HepG2 (cell line): ENCODE results near the gene DDN. TPM values are rescaled to one million over a fixed set of nuclear protein-coding genes. Genes with fewer than 3 reads are reported as not detected.

ENCODE experiments used
- CBX5 ChIP-seq: sonication (generic); formaldehyde crosslinking; IDR thresholded peaks from 2 replicates; pipeline ENCODE4 v1.4.0; 2020; ENCODE audit warnings: missing genetic modification reagents, borderline replicate concordance
- FOSL2 ChIP-seq: sonication (generic); formaldehyde crosslinking; IDR thresholded peaks from 2 replicates; pipeline ENCODE4 v1.4.0; 2020; ENCODE audit warnings: missing genetic modification reagents
- HDAC1 ChIP-seq: sonication (generic); formaldehyde crosslinking; IDR thresholded peaks from 2 replicates; pipeline ENCODE4 v1.5.1; 2020; ENCODE audit warnings: mild to moderate bottlenecking, missing genetic modification reagents
- KMT2A ChIP-seq: sonication (generic); formaldehyde crosslinking; IDR thresholded peaks from 2 replicates; pipeline ENCODE4 v1.4.0; 2020; ENCODE audit warnings: missing genetic modification reagents
- NCOR1 ChIP-seq: fragments of 200-600 bp; sonication (generic); IDR thresholded peaks from 2 replicates; pipeline ENCODE4 v1.7.0; 2017; ENCODE audit warnings: antibody characterized with exemption, low read length, borderline replicate concordance
- NFIB ChIP-seq: sonication (generic); formaldehyde crosslinking; IDR thresholded peaks from 2 replicates; pipeline ENCODE4 v1.9.0; 2021; ENCODE audit warnings: missing genetic modification reagents, mild to moderate bottlenecking, borderline replicate concordance
- ZBTB21 ChIP-seq: sonication (generic); formaldehyde crosslinking; IDR thresholded peaks from 2 replicates; pipeline ENCODE4 v1.4.0; 2020; ENCODE audit warnings: missing genetic modification reagents
- ZNF510 ChIP-seq: sonication (generic); formaldehyde crosslinking; IDR thresholded peaks from 2 replicates; pipeline ENCODE4 v1.4.0; 2020; ENCODE audit warnings: low read depth, mild to moderate bottlenecking, missing genetic modification reagents
- ZNF615 ChIP-seq: sonication (generic); formaldehyde crosslinking; IDR thresholded peaks from 2 replicates; pipeline ENCODE4 v1.5.0; 2020; ENCODE audit warnings: mild to moderate bottlenecking, missing genetic modification reagents, borderline replicate concordance
- ZNF777 ChIP-seq: sonication (generic); formaldehyde crosslinking; IDR thresholded peaks from 2 replicates; pipeline ENCODE4 v1.4.0; 2020; ENCODE audit warnings: missing genetic modification reagents
- polyA plus RNA-seq, 8 experiments: library from polyadenylated mRNA; depleted of rRNA in 3 of 8; stranded (reverse) in 7 of 8; unstranded in 1 of 8; fragments of >200 nt; fragmentation: Illumina TruSeq in 4 of 8; extraction: Trizol in 4 of 8; gene quantifications; 2 replicates each; pipeline versions ENCODE4 v1.2.1 to v1.2.3, GENCODE V29; 2011 to 2016; ENCODE audit warnings: low read depth in 4 of 8, missing spikeins in 1 of 8, mixed read lengths in 1 of 8; ENCODE audit not compliant: insufficient read depth in 1 of 8
- total RNA-seq, 5 experiments: library from RNA; depleted of rRNA; stranded (reverse); fragments of >200 nt; fragmentation: Illumina TruSeq; extraction: Trizol; gene quantifications; 2 replicates each; pipeline ENCODE4 v1.2.3, GENCODE V29; 2016; ENCODE audit warnings: low read depth in 1 of 5
- TF ChIP-seq, protein P1 (sequence below): sonication (generic); formaldehyde crosslinking; IDR thresholded peaks from 2 replicates; pipeline ENCODE4 v1.4.0; 2020; ENCODE audit warnings: mild to moderate bottlenecking, missing genetic modification reagents
- TF ChIP-seq, protein P2 (sequence below): IDR thresholded peaks from 2 replicates; pipeline ENCODE4 v1.6.1; 2016; ENCODE audit warnings: missing compliant biosample characterization, missing genetic modification reagents, borderline replicate concordance
- TF ChIP-seq, protein P3 (sequence below): fragments of 450-650 bp; IDR thresholded peaks from 2 replicates; pipeline ENCODE4 v1.6.1; 2016
- TF ChIP-seq, protein P4 (sequence below): sonication (generic); IDR thresholded peaks from 2 replicates; pipeline ENCODE4 v1.6.1; 2016; ENCODE audit warnings: low read depth, borderline replicate concordance
- TF ChIP-seq, protein P5 (sequence below): IDR thresholded peaks from 2 replicates; pipeline ENCODE4 v1.6.1; 2012; ENCODE audit warnings: low read depth, low read length, improper control_type of control experiment
- TF ChIP-seq, protein P6 (sequence below): sonication (generic); formaldehyde crosslinking; IDR thresholded peaks from 2 replicates; pipeline ENCODE4 v1.4.0; 2020; ENCODE audit warnings: missing genetic modification reagents
- TF ChIP-seq, protein P7 (sequence below): IDR thresholded peaks from 2 replicates; pipeline ENCODE4 v1.6.1; 2016; ENCODE audit warnings: low read depth, control low read depth

Gene DDN
- total and polyA plus RNA-seq, 2 of the 13 experiments (the other 11 are each of a cell fraction or from before 2014, with no cell fraction given): 0.24 to 0.53 TPM

DNA sequence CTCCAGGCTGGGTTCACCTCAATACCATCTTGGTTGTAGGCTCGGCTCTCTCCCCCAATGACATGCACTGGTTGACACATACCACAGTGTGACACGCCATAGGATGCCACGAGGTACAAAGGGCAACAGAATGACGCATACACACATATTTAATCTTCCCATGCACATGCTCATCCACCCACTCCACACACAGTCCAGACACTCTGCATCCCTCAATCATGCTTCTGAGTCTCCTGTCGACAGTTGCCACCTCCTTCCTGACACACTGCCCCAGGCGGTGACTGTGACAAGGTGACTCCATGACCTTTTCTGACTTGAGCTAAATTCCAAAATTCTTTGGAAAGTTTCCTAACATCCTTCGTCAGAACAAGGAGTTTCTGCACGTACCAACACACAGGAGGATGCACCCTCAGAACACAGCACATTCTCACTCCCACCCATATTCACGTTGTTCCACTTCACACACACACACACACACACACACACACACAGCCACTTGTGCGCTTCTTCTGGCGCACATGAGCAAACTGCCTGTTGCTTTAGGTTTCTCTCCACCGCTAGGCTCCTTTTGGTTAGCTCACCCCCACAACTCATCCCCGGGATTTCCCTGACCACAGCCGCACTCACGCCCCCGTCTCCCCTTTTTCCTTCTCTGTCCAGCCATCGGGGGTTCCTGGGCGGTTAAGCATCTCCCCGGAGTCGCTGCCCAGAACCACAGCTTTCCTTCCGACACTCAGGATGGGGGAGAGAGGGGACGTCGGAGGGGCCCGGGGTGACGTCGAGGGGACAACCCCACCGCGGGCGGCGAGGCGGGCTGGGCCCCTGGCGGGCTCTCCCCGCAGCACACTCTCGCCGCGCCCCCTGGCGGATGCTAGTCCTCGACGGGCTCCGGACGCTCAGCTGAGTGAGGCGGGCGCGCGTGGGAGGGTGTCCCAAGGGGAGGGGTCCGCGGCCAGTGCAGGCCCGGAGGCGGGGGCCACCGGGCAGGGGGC, 21.6 kb downstream of the DDN start (continued):
- TF ChIP-seq, protein P1, sequence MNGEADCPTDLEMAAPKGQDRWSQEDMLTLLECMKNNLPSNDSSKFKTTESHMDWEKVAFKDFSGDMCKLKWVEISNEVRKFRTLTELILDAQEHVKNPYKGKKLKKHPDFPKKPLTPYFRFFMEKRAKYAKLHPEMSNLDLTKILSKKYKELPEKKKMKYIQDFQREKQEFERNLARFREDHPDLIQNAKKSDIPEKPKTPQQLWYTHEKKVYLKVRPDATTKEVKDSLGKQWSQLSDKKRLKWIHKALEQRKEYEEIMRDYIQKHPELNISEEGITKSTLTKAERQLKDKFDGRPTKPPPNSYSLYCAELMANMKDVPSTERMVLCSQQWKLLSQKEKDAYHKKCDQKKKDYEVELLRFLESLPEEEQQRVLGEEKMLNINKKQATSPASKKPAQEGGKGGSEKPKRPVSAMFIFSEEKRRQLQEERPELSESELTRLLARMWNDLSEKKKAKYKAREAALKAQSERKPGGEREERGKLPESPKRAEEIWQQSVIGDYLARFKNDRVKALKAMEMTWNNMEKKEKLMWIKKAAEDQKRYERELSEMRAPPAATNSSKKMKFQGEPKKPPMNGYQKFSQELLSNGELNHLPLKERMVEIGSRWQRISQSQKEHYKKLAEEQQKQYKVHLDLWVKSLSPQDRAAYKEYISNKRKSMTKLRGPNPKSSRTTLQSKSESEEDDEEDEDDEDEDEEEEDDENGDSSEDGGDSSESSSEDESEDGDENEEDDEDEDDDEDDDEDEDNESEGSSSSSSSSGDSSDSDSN: peak; percentile 12; the same call in 1 of the 2 replicates
- no peak for TF ChIP-seq NFIB (CRISPR knock-in tag)
- TF ChIP-seq, protein P2, sequence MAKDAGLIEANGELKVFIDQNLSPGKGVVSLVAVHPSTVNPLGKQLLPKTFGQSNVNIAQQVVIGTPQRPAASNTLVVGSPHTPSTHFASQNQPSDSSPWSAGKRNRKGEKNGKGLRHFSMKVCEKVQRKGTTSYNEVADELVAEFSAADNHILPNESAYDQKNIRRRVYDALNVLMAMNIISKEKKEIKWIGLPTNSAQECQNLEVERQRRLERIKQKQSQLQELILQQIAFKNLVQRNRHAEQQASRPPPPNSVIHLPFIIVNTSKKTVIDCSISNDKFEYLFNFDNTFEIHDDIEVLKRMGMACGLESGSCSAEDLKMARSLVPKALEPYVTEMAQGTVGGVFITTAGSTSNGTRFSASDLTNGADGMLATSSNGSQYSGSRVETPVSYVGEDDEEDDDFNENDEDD (CRISPR knock-in tag): peak; percentile 42; the same call in 1 of the 2 replicates
- TF ChIP-seq KMT2A: 0 out of 2 replicates have a peak, but pooled peaks have one; percentile 27
- TF ChIP-seq, protein P3, sequence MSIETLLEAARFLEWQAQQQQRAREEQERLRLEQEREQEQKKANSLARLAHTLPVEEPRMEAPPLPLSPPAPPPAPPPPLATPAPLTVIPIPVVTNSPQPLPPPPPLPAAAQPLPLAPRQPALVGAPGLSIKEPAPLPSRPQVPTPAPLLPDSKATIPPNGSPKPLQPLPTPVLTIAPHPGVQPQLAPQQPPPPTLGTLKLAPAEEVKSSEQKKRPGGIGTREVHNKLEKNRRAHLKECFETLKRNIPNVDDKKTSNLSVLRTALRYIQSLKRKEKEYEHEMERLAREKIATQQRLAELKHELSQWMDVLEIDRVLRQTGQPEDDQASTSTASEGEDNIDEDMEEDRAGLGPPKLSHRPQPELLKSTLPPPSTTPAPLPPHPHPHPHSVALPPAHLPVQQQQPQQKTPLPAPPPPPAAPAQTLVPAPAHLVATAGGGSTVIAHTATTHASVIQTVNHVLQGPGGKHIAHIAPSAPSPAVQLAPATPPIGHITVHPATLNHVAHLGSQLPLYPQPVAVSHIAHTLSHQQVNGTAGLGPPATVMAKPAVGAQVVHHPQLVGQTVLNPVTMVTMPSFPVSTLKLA: peak; percentile 48; the same call in 1 of the 2 replicates
- TF ChIP-seq ZNF615: no peak
- no peak for TF ChIP-seq HDAC1 (CRISPR knock-in tag)
- TF ChIP-seq NCOR1: no peak
- TF ChIP-seq, protein P4, sequence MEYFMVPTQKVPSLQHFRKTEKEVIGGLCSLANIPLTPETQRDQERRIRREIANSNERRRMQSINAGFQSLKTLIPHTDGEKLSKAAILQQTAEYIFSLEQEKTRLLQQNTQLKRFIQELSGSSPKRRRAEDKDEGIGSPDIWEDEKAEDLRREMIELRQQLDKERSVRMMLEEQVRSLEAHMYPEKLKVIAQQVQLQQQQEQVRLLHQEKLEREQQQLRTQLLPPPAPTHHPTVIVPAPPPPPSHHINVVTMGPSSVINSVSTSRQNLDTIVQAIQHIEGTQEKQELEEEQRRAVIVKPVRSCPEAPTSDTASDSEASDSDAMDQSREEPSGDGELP: peak; percentile 17; the same call in 1 of the 2 replicates
- TF ChIP-seq CBX5 (CRISPR knock-in tag): no peak
- TF ChIP-seq ZNF777: peak; percentile 98
- TF ChIP-seq ZNF510: no peak
- TF ChIP-seq ZBTB21 (CRISPR knock-in tag): peak; percentile 39; the same call in 1 of the 2 replicates
- TF ChIP-seq, protein P5, sequence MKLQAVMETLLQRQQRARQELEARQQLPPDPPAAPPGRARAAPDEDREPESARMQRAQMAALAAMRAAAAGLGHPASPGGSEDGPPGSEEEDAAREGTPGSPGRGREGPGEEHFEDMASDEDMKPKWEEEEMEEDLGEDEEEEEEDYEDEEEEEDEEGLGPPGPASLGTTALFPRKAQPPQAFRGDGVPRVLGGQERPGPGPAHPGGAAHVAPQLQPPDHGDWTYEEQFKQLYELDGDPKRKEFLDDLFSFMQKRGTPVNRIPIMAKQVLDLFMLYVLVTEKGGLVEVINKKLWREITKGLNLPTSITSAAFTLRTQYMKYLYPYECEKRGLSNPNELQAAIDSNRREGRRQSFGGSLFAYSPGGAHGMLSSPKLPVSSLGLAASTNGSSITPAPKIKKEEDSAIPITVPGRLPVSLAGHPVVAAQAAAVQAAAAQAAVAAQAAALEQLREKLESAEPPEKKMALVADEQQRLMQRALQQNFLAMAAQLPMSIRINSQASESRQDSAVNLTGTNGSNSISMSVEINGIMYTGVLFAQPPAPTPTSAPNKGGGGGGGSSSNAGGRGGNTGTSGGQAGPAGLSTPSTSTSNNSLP: no peak
- peak; percentile 81 for TF ChIP-seq FOSL2 (CRISPR knock-in tag)
- TF ChIP-seq, protein P6, sequence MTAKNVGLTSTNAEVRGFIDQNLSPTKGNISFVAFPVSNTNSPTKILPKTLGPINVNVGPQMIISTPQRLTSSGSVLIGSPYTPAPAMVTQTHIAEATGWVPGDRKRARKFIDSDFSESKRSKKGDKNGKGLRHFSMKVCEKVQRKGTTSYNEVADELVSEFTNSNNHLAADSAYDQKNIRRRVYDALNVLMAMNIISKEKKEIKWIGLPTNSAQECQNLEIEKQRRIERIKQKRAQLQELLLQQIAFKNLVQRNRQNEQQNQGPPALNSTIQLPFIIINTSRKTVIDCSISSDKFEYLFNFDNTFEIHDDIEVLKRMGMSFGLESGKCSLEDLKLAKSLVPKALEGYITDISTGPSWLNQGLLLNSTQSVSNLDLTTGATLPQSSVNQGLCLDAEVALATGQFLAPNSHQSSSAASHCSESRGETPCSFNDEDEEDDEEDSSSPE (CRISPR knock-in tag): 0 out of 2 replicates have a peak, but pooled peaks have one; percentile 24
- TF ChIP-seq, protein P7, sequence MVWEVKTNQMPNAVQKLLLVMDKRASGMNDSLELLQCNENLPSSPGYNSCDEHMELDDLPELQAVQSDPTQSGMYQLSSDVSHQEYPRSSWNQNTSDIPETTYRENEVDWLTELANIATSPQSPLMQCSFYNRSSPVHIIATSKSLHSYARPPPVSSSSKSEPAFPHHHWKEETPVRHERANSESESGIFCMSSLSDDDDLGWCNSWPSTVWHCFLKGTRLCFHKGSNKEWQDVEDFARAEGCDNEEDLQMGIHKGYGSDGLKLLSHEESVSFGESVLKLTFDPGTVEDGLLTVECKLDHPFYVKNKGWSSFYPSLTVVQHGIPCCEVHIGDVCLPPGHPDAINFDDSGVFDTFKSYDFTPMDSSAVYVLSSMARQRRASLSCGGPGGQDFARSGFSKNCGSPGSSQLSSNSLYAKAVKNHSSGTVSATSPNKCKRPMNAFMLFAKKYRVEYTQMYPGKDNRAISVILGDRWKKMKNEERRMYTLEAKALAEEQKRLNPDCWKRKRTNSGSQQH: no peak
